PC-3 (cell line): ENCODE data around the gene LRRC3. TPM values are rescaled to one million over a fixed set of nuclear protein-coding genes. Genes with fewer than 3 reads are reported as not detected.

ENCODE experiments used
- ATAC-seq: fragments of 200-7000 bp; cut with Tn5 transposase; 2 replicates; pipeline ENCODE4 v1.9.1; 2020; ENCODE audit warnings: mild to moderate bottlenecking, moderate library complexity
- BruUV-seq: library from RNA; stranded (reverse); fragments of 400-500 nt; replicated peaks from 2 replicates; lab custom pipeline; 2021; lab: Mats Ljungman, UMichigan
- CTCF ChIA-PET: fragments of 300-600 bp; sonication (Branson Sonifier 250); formaldehyde crosslinking; loops from one replicate; lab custom pipeline; 2022; ENCODE audit warnings: antibody characterized with exemption; lab: Charles Lee
- POLR2A ChIA-PET: fragments of 300-600 bp; sonication (Branson Sonifier 250); formaldehyde crosslinking; loops from one replicate; lab custom pipeline; 2022; ENCODE audit warnings: antibody characterized with exemption; ENCODE audit not compliant: unreplicated experiment; lab: Charles Lee
- DNase-seq: peaks from one replicate; pipeline ENCODE4 v3.0.0-alpha.2; 2015
- H2AFZ ChIP-seq: fragments of 300-600 bp; sonication (generic); 2 replicates; pipeline ENCODE4 v1.6.0; 2016; ENCODE audit warnings: antibody characterized with exemption, low read length
- H3F3A ChIP-seq: fragments of 300-600 bp; sonication (generic); one replicate; pipeline ENCODE4 v1.6.0; 2017; ENCODE audit warnings: antibody characterized with exemption, low read length, control low read depth, mild to moderate bottlenecking; ENCODE audit not compliant: unreplicated experiment
- H3K27ac ChIP-seq: fragments of 300-600 bp; sonication (generic); 2 replicates; pipeline ENCODE4 v1.5.1; 2016; ENCODE audit warnings: mild to moderate bottlenecking, low read length
- H3K27me3 ChIP-seq: fragments of 300-600 bp; sonication (generic); 2 replicates; pipeline ENCODE4 v1.6.1; 2016; ENCODE audit warnings: low read length, mixed read lengths
- H3K36me3 ChIP-seq: fragments of 300-600 bp; sonication (generic); 2 replicates; pipeline ENCODE4 v1.6.1; 2016; ENCODE audit warnings: low read depth, mixed run types, low read length, mixed read lengths
- H3K4me1 ChIP-seq: fragments of 300-600 bp; sonication (generic); 2 replicates; pipeline ENCODE4 v1.5.1; 2016; ENCODE audit warnings: low read length; ENCODE audit not compliant: insufficient read depth
- H3K4me2 ChIP-seq: fragments of 300-600 bp; sonication (generic); 2 replicates; pipeline ENCODE4 v1.6.0; 2016; ENCODE audit warnings: low read length
- H3K4me3 ChIP-seq: fragments of 300-600 bp; sonication (generic); 2 replicates; pipeline ENCODE4 v1.5.1; 2016; ENCODE audit warnings: mild to moderate bottlenecking, low read length, mixed read lengths
- H3K79me2 ChIP-seq: fragments of 300-600 bp; sonication (generic); 2 replicates; pipeline ENCODE4 v1.6.1; 2017; ENCODE audit warnings: low read length, mixed read lengths
- H3K9ac ChIP-seq: fragments of 300-600 bp; sonication (generic); 2 replicates; pipeline ENCODE4 v1.6.0; 2016; ENCODE audit warnings: mild to moderate bottlenecking, low read length
- H3K9me2 ChIP-seq: fragments of 300-600 bp; sonication (generic); replicated peaks from 2 replicates; pipeline ENCODE4 v1.6.1; 2016; ENCODE audit warnings: mixed run types, low read length, mixed read lengths
- H3K9me3 ChIP-seq: fragments of 300-600 bp; sonication (generic); 2 replicates; pipeline ENCODE4 v1.6.1; 2016; ENCODE audit warnings: low read length, mixed read lengths
- H4K20me1 ChIP-seq: fragments of 300-600 bp; sonication (generic); 2 replicates; pipeline ENCODE4 v1.6.1; 2016; ENCODE audit warnings: low read length, mixed read lengths
- EZH2 ChIP-seq: fragments of 300-600 bp; sonication (generic); IDR thresholded peaks from one replicate; pipeline ENCODE4 v1.6.1; 2017; ENCODE audit warnings: antibody characterized with exemption, mild to moderate bottlenecking, low read length; ENCODE audit not compliant: unreplicated experiment
- EZH2phosphoT487 ChIP-seq: fragments of 300-600 bp; sonication (generic); IDR thresholded peaks from 2 replicates; pipeline ENCODE4 v1.6.1; 2018; ENCODE audit warnings: mild to moderate bottlenecking, antibody characterized with exemption, low read length, borderline replicate concordance
- intact Hi-C: fragments of 100-400 bp; cut with micrococcal nuclease; formaldehyde crosslinking; loops from 2 replicates; pipeline ENCODE4 v1.9.0; 2023
- total RNA-seq: library from RNA; depleted of rRNA; stranded (reverse); fragments of >200 nt; gene quantifications from 2 replicates; pipeline ENCODE4 v1.2.3, GENCODE V29; 2014
- TF ChIP-seq, protein P1 (sequence below): fragments of 300-600 bp; sonication (generic); conservative IDR thresholded peaks from 2 replicates; pipeline ENCODE4 v1.5.1; 2017; ENCODE audit warnings: antibody characterized with exemption, low read depth, mild to moderate bottlenecking, low read length

Gene LRRC3
- total RNA-seq, 1 experiment from 2014 or later: 3.1 TPM

DNA sequence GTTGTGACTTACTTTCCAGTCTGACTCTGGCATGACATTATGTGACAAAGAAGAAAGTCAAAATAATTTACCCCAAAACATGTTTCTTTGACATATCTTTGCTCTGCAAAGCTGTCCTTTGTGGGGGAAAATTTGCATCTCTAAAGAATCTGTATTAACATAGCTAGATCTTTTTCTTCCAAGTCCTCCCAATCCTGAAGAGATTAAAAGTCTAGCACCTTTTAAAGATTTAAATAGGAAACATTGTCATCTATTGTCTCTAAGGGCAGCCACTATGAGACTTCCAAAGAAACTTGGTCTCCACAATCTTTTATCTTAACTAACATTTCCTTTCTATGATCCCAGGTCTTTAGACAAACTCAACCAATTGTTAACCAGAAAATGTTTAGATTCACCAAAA, 16.0 kb downstream of the LRRC3 start:
- no peaks in the 10 kb centered on the region for H3K36me3 ChIP-seq
- no peak for ATAC-seq
- H3K79me2 ChIP-seq: no peaks in the 10 kb centered on the region
- intact Hi-C loops: no loop called here
- POLR2A ChIA-PET: no interaction called here
- no peak overlapping the region for H3K9ac ChIP-seq
- DNase-seq: no peak
- CTCF ChIA-PET: no interaction called here
- no peaks in the 10 kb centered on the region; the same call in 1 of the 2 replicates for H3K27me3 ChIP-seq
- H2AFZ ChIP-seq: no peak overlapping the region
- no peak for TF ChIP-seq EZH2phosphoT487
- no peak for TF ChIP-seq EZH2
- TF ChIP-seq, protein P1, sequence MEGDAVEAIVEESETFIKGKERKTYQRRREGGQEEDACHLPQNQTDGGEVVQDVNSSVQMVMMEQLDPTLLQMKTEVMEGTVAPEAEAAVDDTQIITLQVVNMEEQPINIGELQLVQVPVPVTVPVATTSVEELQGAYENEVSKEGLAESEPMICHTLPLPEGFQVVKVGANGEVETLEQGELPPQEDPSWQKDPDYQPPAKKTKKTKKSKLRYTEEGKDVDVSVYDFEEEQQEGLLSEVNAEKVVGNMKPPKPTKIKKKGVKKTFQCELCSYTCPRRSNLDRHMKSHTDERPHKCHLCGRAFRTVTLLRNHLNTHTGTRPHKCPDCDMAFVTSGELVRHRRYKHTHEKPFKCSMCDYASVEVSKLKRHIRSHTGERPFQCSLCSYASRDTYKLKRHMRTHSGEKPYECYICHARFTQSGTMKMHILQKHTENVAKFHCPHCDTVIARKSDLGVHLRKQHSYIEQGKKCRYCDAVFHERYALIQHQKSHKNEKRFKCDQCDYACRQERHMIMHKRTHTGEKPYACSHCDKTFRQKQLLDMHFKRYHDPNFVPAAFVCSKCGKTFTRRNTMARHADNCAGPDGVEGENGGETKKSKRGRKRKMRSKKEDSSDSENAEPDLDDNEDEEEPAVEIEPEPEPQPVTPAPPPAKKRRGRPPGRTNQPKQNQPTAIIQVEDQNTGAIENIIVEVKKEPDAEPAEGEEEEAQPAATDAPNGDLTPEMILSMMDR: no peak
- H3K4me3 ChIP-seq: no peak overlapping the region
- no peaks in the 10 kb centered on the region for H3K9me3 ChIP-seq
- H3K4me1 ChIP-seq: no peaks in the 10 kb centered on the region
- H3K9me2 ChIP-seq: no peaks in the 10 kb centered on the region
- no peak overlapping the region for H3K27ac ChIP-seq
- no peak overlapping the region for H3K4me2 ChIP-seq
- no peaks in the 10 kb centered on the region for H3F3A ChIP-seq
- BruUV-seq: no TSS peak
- H4K20me1 ChIP-seq: no peaks in the 10 kb centered on the region

DNA sequence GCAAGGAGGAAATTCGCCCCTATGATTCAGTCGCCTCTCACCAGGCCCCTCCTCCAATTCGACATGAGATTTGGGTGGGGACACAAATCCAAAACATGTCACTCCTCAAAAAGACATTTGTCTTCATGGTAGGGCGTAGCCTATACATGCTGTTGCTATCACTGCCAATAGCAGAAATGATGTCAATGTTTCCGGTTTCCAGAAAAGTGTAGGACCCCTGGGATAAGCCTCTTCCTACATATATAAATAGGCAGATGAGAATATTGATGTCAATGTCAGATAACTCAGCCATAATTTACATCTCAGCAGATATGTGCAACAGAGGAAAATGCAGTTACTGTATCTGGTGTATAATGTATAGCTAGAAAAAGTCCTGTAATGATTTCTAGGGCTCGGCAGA, 16.7 kb downstream of the LRRC3 start:
- Histone ChIP-seq H2AFZ (no peak overlapping the region), H3K4me3 (no peak overlapping the region), H3F3A (no peaks in the 10 kb centered on the region), H3K4me2 (no peak overlapping the region), H3K4me1 (no peaks in the 10 kb centered on the region), H3K27me3 (no peaks in the 10 kb centered on the region; the same call in 1 of the 2 replicates), H3K9me2 (no peaks in the 10 kb centered on the region), H3K9ac (no peak overlapping the region), H4K20me1 (no peaks in the 10 kb centered on the region), H3K27ac (no peak overlapping the region), H3K36me3 (no peaks in the 10 kb centered on the region), H3K9me3 (no peaks in the 10 kb centered on the region), H3K79me2 (no peaks in the 10 kb centered on the region)
- no peak for ATAC-seq
- no peak for TF ChIP-seq EZH2
- CTCF ChIA-PET: no interaction called here
- POLR2A ChIA-PET: no interaction called here
- intact Hi-C loops: no loop called here
- no TSS peak for BruUV-seq
- no peak for DNase-seq

DNA sequence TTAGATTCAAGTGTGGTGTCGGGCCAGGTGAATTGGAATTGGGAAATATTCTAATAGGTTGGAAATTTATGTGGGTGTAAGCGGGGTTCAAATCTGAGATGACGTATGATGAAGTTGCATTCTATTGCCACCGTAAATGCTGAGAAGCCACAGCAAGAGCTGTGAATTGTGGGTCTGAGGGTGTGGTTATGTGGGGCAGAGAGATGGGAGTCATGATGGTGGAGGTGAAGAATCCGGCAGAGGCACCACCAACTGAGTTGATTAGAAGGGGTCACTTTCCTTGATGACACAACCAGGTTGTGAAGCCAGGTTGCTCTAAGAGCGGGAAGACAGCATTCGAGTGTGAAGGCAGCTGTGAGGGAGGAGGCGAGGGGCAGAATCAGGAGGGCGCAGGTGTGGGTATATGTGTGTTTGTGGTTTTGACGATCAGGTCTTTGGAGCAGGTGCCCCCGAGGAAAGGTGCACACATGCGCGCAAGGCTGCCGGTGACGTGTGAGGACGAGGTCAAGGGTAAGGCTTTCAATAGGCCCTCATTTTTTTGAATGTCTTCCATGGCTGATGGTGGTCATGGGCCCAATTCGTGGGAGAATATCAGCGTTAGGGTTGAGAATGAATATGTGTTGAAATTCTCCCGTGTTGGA, 18.7 kb downstream of the LRRC3 start:
- CTCF ChIA-PET: no interaction called here
- H2AFZ ChIP-seq: no peak overlapping the region

More for the DNA sequence above, 18.7 kb downstream of the LRRC3 start:
- Histone ChIP-seq H3K9ac (no peak overlapping the region), H3K9me3 (no peaks in the 10 kb centered on the region), H3K4me2 (no peak overlapping the region), H3K4me3 (no peak overlapping the region), H3K27ac (no peak overlapping the region), H3F3A (no peaks in the 10 kb centered on the region), H3K79me2 (no peaks in the 10 kb centered on the region), H3K4me1 (no peaks in the 10 kb centered on the region), H4K20me1 (no peaks in the 10 kb centered on the region), H3K27me3 (no peaks in the 10 kb centered on the region; the same call in 1 of the 2 replicates), H3K36me3 (no peaks in the 10 kb centered on the region), H3K9me2 (no peaks in the 10 kb centered on the region)
- DNase-seq (no peak), ATAC-seq (no peak)
- BruUV-seq: no TSS peak
- intact Hi-C loops: no loop called here
- POLR2A ChIA-PET: no interaction called here
- TF ChIP-seq, protein P1: no peak
- TF ChIP-seq EZH2phosphoT487 (no peak), EZH2 (no peak)
